Neural progenitor cell (in vitro differentiated cells): ENCODE results near the gene PHYHD1. TPM values are rescaled to one million over a fixed set of nuclear protein-coding genes. Genes with fewer than 3 reads are reported as not detected.

Experiments
- DNase-seq: peaks from one replicate; pipeline ENCODE4 v3.0.0-alpha.2; 2016; ENCODE audit warnings: low spot score
- H2AFZ ChIP-seq: fragments of 200-600 bp; sonication (generic); replicated peaks from 2 replicates; pipeline ENCODE4 v1.6.1; 2016; ENCODE audit warnings: antibody characterized with exemption
- H3F3A ChIP-seq: fragments of 200-600 bp; sonication (generic); 2 replicates; pipeline ENCODE4 v1.6.1; 2016; ENCODE audit warnings: antibody characterized with exemption, low read depth
- H3K27ac ChIP-seq: fragments of 200-600 bp; sonication (generic); 2 replicates; pipeline ENCODE4 v1.5.1; 2016; ENCODE audit warnings: mild to moderate bottlenecking
- H3K27me3 ChIP-seq: fragments of 200-600 bp; sonication (generic); 2 replicates; pipeline ENCODE4 v1.6.1; 2016; ENCODE audit warnings: mild to moderate bottlenecking, moderate library complexity
- H3K36me3 ChIP-seq: fragments of 200-600 bp; sonication (generic); 2 replicates; pipeline ENCODE4 v1.5.1; 2016
- H3K4me1 ChIP-seq: fragments of 200-600 bp; sonication (generic); 2 replicates; pipeline ENCODE4 v1.6.1; 2016; ENCODE audit warnings: mixed run types
- H3K4me2 ChIP-seq: fragments of 200-600 bp; sonication (generic); 2 replicates; pipeline ENCODE4 v1.6.1; 2016
- H3K4me3 ChIP-seq: fragments of 200-600 bp; sonication (generic); 2 replicates; pipeline ENCODE4 v1.5.1; 2016
- H3K79me2 ChIP-seq: fragments of 200-600 bp; sonication (generic); 2 replicates; pipeline ENCODE4 v1.6.1; 2016; ENCODE audit warnings: low read depth
- H3K9ac ChIP-seq: fragments of 200-600 bp; sonication (generic); 2 replicates; pipeline ENCODE4 v1.6.1; 2016
- H3K9me3 ChIP-seq: fragments of 200-600 bp; sonication (generic); 2 replicates; pipeline ENCODE4 v1.5.1; 2016; ENCODE audit warnings: low read depth
- H4K20me1 ChIP-seq: fragments of 200-600 bp; sonication (generic); 2 replicates; pipeline ENCODE4 v1.6.1; 2016; ENCODE audit warnings: low read depth
- H3K27ac Mint-ChIP-seq: 3 replicates; pipeline ENCODE4 v1.8.0; 2021; ENCODE audit warnings: mixed read lengths
- H3K27me3 Mint-ChIP-seq: 2 replicates; pipeline ENCODE4 v1.8.0; 2022; ENCODE audit warnings: low read depth, mild to moderate bottlenecking, inconsistent platforms, moderate library complexity, mixed read lengths; ENCODE audit not compliant: insufficient read depth
- H3K36me3 Mint-ChIP-seq: 3 replicates; pipeline ENCODE4 v1.8.0; 2021; ENCODE audit warnings: mixed read lengths
- H3K4me1 Mint-ChIP-seq: 3 replicates; pipeline ENCODE4 v1.8.0; 2021; ENCODE audit warnings: mixed read lengths
- H3K4me3 Mint-ChIP-seq: 3 replicates; pipeline ENCODE4 v1.8.0; 2021; ENCODE audit warnings: mild to moderate bottlenecking, moderate library complexity, mixed read lengths
- H3K9me3 Mint-ChIP-seq: 3 replicates; pipeline ENCODE4 v1.8.0; 2020; ENCODE audit warnings: mixed read lengths
- CTCF ChIP-seq: fragments of 200-600 bp; sonication (generic); IDR thresholded peaks from 2 replicates; pipeline ENCODE4 v1.5.1; 2017; ENCODE audit warnings: antibody characterized with exemption, mild to moderate bottlenecking
- EZH2 ChIP-seq: fragments of 200-600 bp; sonication (generic); IDR thresholded peaks from 2 replicates; pipeline ENCODE4 v1.6.1; 2017; ENCODE audit warnings: antibody characterized with exemption, mild to moderate bottlenecking, moderate library complexity
- EZH2phosphoT487 ChIP-seq: fragments of 200-600 bp; sonication (generic); IDR thresholded peaks from 2 replicates; pipeline ENCODE4 v1.6.1; 2017; ENCODE audit warnings: antibody characterized with exemption
- total RNA-seq: library from RNA; depleted of rRNA; stranded (reverse); fragments of >200 nt; gene quantifications from 2 replicates; pipeline ENCODE4 v1.2.3, GENCODE V29; 2015; ENCODE audit warnings: low replicate concordance

Gene PHYHD1
- total RNA-seq, 1 donor from 2014 or later = 15.2 TPM

GRCh38 chr9:128882677-128883603 lies 37.8 kb upstream of the PHYHD1 start:
- Histone ChIP-seq H3K36me3 (no peaks in the 10 kb centered on the region), H3K4me3 (peak overlapping the region; percentile 89), H3F3A (peaks cover 16% of the 10 kb centered on the region), H3K79me2 (peaks cover 76% of the 10 kb centered on the region), H2AFZ (peak overlapping the region; percentile 83), H4K20me1 (peaks cover 57% of the 10 kb centered on the region), H3K27me3 (no peaks in the 10 kb centered on the region), H3K9ac (peak overlapping the region; percentile 97), H3K9me3 (no peaks in the 10 kb centered on the region), H3K27ac (peak overlapping the region; percentile 59), H3K4me2 (peak overlapping the region; percentile 98), H3K4me1 (peaks cover 7% of the 10 kb centered on the region)
- Mint-ChIP-seq H3K9me3 (no peaks in the 10 kb centered on the region), H3K4me1 (peaks cover 27% of the 10 kb centered on the region), H3K27me3 (peaks cover 6% of the 10 kb centered on the region), H3K36me3 (peaks cover 2% of the 10 kb centered on the region), H3K27ac (peak overlapping the region; percentile 95), H3K4me3 (peak overlapping the region; percentile 98)
- TF ChIP-seq EZH2 (no peak), EZH2phosphoT487 (no peak), CTCF (no peak)
- DNase-seq = peak; percentile 16

- Mint-ChIP-seq H3K36me3 (peaks cover 7% of the 10 kb centered on the region), H3K9me3 (no peaks in the 10 kb centered on the region), H3K27me3 (peaks cover 7% of the 10 kb centered on the region), H3K4me1 (peaks cover 33% of the 10 kb centered on the region), H3K4me3 (peak overlapping the region; percentile 70), H3K27ac (no peak overlapping the region)
- Histone ChIP-seq H3F3A (peaks cover 18% of the 10 kb centered on the region), H3K9me3 (no peaks in the 10 kb centered on the region), H3K4me3 (no peak overlapping the region), H3K9ac (no peak overlapping the region), H3K79me2 (peaks cover 79% of the 10 kb centered on the region), H3K4me1 (peaks cover 7% of the 10 kb centered on the region), H3K4me2 (no peak overlapping the region), H3K27me3 (no peaks in the 10 kb centered on the region), H2AFZ (no peak overlapping the region), H3K27ac (no peak overlapping the region), H4K20me1 (peaks cover 70% of the 10 kb centered on the region), H3K36me3 (no peaks in the 10 kb centered on the region)
- DNase-seq = no peak
- TF ChIP-seq EZH2 (no peak), EZH2phosphoT487 (no peak), CTCF (no peak)
Measured at GRCh38 chr9:128884164-128884563, 36.6 kb upstream of the PHYHD1 start.

- H3K27ac ChIP-seq = no peak overlapping the region
- H3F3A ChIP-seq = peaks cover 18% of the 10 kb centered on the region
- no peaks in the 10 kb centered on the region for H3K9me3 ChIP-seq
- no peaks in the 10 kb centered on the region for H3K27me3 ChIP-seq
- no peak overlapping the region for H2AFZ ChIP-seq
- peaks cover 76% of the 10 kb centered on the region for H4K20me1 ChIP-seq
- peaks cover 7% of the 10 kb centered on the region for H3K4me1 ChIP-seq
- no peak overlapping the region for H3K4me2 ChIP-seq
- no peak for TF ChIP-seq CTCF
- no peak for TF ChIP-seq EZH2phosphoT487
- TF ChIP-seq EZH2 = no peak
- H3K4me3 ChIP-seq = no peak overlapping the region
- H3K9me3 Mint-ChIP-seq = no peaks in the 10 kb centered on the region
- no peak overlapping the region for H3K27ac Mint-ChIP-seq
- DNase-seq = no peak
- H3K36me3 ChIP-seq = no peaks in the 10 kb centered on the region
- H3K36me3 Mint-ChIP-seq = peaks cover 7% of the 10 kb centered on the region
- H3K9ac ChIP-seq = no peak overlapping the region
- peaks cover 7% of the 10 kb centered on the region for H3K27me3 Mint-ChIP-seq
- peaks cover 33% of the 10 kb centered on the region for H3K4me1 Mint-ChIP-seq
- peaks cover 73% of the 10 kb centered on the region for H3K79me2 ChIP-seq
- H3K4me3 Mint-ChIP-seq = peak overlapping the region; percentile 67
Measured at GRCh38 chr9:128885376-128885775, 35.4 kb upstream of the PHYHD1 start.
